ENCODE measurements around the gene MYOM1.

Gene MYOM1

DNA sequence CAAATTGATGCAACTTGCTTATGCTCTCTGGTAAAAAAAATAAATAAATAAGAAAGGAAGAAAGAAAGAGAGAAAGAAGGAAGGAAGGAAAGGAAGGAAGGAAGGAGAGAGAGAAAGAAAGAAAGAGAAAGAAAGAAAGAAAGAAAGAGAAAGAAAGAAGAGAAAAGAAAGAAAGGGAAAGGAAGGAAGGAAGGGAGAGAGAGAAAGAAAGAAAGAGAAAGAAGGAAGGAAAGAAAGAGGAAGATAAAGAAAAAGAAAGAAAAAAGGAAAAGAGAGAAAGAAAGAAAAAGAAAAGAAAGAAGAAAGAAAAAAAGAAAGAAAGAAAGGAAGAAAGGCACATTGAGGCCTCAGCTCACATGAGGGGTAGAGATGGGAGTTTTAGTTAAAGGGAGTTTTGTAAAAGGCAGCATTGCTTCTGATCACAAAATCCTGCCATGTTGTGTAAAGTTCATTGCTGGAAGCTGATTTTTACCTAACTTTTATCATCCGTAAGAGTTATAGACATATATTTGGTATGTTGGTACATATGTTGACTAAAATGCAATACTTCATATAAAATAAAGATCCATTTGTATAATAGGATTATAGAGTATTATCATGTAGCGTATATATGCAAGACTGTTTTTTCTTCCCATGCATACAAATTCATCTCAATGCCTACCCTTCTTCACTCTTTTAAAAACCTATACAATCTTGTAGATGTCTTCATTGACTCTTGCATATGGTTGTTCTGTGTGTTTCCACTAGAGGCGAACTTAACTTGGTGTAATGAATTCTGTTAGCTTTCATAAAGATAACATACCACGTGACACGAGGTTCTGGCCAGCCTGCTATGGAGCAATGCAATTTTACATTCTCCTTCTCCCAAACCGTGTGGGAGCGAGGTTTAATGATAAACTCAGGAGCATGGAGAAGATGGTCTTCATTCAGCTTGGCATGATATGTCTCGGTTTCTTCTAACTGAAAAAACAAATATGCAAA, 32.8 kb downstream of the MYOM1 start:
- no peak for DNase-seq (ENCODE audit: low read depth in 2 of 2)

DNA sequence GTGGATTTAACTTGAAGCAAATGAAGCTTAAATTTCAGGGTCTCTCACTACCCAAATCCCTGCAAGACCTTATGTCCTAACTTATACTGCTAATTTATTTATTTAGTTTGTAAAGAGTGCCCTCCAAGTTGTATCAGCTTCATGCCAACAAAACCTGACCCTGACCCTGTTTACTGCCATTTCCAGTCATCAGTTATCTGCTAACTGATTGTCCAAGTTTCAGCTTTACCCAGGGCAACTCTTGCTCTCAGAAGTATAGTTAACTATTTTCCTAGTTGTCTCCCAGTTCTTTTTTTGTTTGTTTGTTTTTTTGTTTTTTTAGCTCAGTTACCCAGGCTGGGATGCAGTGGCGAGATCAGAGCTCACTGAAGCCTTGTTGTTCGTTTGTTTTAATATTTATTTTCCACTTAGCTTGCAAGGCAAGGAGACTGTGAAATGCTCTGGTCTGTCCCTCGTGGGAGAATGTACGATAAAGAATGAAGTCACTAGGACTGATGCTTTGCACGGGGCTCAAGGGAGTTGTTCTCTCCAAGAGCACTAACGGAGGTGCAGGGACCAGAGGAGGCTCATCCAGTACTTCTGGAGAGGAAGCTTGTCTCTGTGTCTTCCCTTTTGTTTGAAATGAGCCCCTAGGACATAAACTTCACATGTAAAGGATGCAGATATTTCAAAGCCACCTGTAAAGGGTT, 35.3 kb downstream of the MYOM1 start:
- no peak for DNase-seq (ENCODE audit: low read depth in 2 of 2)

DNA sequence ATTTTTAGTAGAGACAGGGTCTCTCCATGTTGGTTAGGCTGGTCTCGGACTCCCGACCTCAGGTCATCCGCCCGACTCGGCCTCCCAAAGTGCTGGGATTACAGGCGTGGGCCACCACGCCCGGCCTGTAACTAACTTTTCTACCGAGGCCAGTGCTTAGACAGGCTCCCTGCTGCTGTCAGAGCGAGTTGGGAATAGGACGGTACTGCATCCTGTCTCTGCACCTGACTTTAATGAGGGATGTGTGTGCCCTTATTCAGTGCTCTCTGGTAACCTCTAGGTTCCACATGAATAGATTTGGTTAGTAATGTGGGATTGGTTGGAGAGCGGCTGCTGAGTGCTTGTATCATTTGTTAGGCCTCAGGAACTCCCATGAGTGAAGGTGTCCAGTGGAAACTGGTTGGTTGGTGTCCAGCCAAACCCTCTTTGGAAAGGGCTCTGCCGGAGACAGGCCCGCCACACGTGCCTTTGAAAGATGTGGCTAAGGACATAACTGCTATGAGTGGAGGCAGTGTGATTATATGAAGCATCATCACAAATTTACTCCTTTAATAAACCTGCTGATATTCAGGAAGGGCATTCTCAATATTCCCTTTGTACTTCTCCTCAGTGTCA, 36.6 kb downstream of the MYOM1 start:
- no peak for DNase-seq (ENCODE audit: low read depth in 2 of 2)

DNA sequence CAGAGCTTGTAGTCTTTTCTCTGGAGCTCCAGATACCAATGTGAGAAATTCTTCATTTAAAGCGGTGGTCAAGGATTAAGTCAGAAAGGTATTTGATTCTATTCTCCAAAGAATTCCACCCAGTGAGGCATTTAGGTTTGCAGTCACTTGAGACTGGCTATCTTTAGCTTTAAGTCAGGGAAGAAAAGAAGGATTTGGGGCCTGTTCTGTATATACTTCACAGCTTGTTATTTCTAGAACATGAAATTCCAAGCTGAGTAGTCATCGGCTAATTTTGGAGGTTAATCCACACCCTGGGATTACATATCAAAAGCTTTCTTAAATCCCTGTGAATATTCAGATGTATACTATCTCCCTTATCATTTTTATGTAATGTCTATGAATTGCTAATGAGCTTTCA, 39.4 kb downstream of the MYOM1 start:
- DNase-seq (ENCODE audit: low read depth in 2 of 2), result no peak

DNA sequence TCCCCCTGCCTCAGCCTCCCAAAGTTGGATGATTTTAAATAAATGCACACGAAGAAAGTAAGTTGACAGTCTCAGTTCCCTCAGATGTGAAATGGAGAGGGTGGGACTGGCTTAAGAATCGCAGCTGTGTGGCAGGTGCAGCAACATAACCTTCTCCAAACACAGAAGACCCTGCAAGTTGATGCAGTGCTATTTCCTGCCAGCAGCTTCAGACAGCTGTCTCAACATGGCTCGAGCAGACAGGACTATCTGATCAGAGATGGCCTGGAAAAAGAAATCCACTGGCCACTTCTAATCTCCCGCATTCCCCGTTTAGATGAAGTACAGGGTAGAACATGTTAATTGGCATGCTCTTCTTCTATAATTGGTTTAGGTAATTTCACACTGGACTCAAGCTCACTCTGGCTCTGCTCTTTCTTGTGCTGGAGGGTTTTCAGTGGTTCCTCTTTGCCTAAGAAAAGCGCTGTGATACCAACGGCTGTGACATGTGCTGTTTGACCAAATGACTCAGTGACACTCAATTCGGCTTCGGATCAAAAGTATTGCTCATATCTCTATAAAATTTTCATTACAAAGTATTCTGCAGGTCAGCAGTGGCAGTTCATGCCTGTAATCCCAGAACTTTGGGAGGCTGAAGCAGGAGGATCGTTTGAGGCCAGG, 40.2 kb downstream of the MYOM1 start:
- DNase-seq (ENCODE audit: low read depth in 2 of 2), result no peak

DNA sequence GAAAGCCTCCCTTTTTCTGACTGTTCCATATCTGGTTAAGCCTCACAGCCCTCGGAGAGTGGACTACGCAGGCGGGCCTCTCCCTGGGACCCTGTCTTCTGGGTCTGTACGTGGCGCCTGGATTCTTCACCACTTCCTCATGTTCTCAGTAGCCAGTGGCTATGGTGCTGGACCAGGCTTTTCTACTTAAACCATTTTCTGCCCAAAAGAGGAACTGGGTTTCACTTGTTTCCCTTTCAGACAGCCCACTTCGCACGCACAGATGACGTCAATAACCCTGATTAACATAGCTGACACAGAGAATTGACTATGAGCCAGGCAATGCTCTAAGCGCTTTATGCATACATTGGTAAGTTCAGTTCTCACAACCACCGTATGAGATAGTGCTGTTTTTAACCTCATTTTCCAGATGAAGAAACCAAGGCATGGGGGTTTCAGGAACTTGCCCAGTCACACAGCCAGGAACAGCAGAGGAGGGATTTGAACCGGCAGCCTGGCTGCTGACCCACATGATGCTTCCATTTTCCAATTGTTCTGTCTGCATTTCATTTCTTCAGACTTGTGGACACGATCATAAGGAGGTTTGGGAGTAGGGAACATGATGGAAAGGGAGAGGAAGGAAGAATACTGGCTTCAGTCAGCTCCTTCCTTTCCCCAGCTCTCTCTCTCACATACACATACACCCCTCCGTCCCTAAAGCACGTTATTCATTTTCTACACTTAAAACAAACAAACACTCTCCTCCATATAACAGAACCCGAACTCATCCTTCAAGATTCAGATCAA, 41.7 kb downstream of the MYOM1 start:
- DNase-seq (ENCODE audit: low read depth in 2 of 2), result no peak

DNA sequence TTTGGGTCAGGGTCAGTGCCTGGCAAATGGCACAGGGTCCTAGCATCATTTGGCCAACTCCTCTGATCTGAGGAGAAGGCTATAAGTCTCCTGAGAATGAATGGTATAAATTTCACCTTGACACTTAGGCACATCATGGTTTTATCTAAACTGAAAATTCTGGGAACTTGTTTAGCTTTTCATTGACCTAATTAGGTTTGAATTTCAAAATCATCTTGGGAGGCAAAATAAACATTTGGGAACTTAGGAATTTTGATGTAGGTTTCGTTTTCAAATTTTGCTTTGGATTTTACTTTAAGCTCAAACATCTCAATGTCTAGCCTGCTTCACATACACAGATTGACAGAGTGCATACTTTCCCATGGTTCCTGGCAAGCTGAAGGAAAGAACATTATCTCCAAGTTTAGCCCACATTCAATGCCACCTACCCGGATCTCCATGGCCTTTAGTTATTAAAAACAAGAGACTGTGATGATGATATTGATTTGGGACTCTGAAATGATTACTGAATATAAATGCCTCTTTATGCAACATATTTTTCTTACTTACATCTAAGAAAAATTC, 44.5 kb downstream of the MYOM1 start:
- DNase-seq (ENCODE audit: low read depth in 2 of 2), result no peak

DNA sequence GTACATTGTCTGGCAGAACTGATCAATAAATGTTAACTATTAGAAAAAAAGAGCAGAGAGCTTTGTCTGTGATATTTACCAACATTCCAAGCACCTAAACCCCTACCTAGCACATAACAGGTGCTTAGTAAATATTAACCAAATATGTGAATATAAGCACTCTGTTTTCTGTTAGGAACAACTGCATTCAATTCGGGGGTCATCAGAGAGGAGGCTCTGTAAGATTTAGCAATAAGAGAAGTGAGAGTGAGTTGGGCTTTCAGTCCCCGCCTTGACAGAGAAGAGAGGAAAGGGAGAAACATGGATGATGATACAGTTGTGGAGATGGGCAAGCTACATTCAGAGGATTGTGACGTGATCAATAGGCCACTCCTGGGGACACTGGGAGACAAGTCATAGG, 47.7 kb downstream of the MYOM1 start:
- no peak for DNase-seq (ENCODE audit: low read depth in 2 of 2)

DNA sequence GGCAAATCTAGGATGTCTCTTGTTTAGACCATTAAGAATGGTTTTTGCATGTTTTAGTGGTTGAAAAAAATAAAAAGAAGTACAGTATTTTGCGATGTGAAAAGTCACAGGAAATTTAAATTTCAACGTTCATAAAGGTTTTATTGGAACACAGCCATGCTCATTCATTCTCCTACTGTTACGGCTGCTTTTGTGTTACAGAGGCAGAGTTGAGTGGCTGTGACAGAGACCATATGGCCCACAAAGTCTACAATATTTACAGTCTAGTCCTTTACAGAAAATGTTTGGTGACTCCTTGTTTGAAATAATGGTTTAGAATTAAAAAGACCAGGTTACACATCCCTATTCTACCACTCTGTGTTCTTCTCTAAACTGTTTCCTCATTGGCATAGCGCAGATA, 48.1 kb downstream of the MYOM1 start:
- DNase-seq (ENCODE audit: low read depth in 2 of 2), result no peak

DNA sequence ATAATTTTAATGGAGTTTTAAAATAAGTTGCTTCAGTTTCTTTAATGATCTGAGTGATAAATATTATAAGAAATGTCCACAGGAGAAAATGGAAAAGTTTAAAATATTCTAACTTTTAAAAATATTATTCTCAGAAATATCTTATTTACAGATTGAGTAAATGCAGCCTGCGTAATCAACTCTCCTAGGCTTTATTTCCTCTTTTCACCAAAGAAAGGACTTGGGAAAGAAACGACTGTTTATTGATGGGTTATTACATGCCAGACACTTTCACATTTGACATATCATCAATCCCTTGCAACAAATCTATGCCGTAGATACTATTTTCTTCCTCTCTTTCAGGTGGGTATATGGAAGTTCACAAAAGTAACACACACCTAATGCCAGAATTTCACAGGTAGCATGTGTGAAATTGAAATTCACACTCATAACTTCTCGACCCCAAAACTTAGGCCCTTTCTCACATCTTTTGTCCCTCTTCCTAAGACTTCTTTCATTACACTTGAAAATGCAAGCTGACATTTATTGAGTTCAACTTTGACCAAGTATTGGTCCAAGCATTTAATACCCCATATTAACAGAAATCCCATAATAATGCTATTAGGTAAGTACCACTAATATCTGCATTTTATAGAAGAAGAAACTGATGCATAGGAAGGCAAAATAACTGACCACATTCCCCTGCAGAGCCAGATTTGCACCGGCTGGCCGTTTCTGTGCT, 49.2 kb downstream of the MYOM1 start:
- DNase-seq (ENCODE audit: low read depth in 2 of 2), result no peak

DNA sequence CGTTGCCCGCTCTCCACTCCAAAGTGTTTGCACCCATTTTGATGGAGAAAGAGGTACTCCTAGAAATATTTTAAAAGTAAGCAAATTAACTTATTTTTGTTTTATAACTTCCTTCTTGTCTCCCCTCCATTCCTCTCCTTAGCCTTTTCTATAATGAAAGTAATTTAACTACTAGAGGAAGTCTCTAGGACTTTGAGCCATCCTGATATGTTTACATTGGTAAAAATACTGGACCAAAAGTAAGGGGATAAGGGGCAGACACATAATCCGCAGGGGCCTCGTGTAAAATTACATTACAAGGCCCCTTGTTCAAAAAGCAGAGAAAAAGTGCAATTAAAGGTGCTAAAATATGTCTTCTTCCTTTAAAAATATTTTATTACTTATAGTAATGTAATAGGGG, 55.4 kb downstream of the MYOM1 start:
- DNase-seq (ENCODE audit: low read depth in 2 of 2), result no peak

DNA sequence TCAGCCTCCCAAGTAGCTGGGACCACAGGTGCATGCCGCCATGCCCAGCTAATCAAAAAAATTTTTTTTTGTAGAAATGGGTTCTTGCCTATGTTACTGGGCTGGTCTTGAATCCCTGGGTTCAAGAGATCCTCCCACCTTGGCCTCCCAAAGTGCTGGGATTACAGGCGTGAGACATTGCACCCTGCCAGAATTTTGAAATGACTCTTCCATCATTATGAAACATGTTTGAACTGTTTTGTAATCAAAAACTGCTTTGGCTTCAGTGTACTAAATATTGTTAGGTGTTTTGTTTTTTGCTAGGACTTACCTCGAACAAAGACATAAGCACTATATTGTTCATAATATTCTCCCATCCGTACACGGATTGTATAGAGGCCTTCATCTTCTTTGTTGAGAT, 55.8 kb downstream of the MYOM1 start:
- DNase-seq (ENCODE audit: low read depth in 2 of 2), result no peak

DNA sequence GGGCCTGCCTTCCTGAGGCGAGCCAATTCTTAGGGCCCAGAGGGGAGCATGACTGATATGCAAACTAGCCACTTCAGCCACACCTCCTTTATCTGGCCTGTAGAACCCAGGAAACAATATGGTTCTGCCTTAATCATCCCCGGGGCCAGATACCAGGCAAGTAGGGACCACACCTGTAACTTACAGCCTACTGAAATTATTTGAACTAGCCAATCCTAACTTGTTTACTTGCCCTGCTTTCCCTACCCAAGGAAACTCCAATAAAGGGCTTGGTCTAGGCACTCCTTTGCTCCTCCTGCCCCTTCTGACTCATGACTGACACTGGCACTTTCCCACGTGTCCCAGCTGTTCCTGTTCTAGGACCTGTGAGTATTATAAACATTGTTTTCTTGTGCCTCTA, 57.6 kb downstream of the MYOM1 start:
- DNase-seq (ENCODE audit: low read depth in 2 of 2), result no peak

DNA sequence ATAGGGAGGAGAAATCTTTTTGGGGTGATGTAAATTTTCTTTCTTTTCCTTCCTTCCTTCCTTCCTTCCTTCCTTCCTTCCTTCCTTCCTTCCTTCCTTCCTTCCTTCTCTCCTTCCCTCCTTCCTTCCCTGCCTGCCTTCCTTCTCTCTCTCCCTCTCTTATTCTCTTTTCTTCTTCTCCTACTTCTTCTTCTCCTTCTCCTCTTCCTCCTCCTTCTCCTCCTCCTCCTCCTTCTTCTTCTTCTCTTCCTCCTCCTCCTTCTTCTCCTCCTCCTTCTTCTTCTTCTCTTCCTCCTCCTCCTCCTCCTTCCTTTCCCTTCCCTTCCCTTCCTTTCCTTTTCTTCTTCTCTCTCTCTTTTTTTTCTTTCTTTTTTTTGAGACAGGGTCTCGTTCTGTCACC, 59.9 kb downstream of the MYOM1 start:
- DNase-seq (ENCODE audit: low read depth in 2 of 2), result no peak

DNA sequence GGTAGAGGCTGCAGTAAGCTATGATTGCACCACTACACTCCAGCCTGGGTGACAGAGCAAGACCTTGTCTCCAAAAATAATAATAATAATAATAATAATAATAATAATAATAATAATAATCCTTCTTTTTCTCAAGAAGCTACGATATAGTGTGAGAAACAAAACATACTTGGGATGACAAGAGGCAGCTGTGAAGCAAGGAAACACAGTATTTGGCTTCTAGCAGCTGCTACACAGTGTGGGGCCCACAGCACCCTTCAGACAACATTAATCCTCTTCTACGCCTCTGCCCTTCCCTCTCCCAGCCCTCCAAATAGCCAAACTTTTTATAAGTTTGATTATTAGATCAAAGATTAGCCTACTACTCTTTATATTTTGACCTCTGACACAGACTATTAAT, 62.2 kb downstream of the MYOM1 start:
- DNase-seq (ENCODE audit: low read depth in 2 of 2), result no peak

DNA sequence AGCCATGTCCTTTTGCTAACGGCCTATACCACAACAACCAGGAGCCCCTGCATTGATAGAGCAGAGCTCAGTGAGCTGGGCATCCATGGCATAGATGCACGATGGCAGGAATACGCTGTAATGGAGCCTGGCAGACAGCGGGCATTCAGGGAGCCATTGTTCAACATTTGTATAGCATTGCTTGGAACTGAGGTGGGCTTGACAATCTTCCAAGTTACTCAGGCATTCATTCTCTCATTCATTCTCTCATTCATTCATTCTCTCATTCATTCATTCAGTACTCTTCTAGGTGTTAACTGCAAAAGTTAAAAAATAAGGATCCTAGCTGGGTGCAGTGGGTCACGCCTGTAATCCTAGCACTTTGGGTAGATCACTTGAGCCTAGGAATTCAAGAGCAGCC, 62.7 kb downstream of the MYOM1 start:
- no peak for DNase-seq (ENCODE audit: low read depth in 2 of 2)

DNA sequence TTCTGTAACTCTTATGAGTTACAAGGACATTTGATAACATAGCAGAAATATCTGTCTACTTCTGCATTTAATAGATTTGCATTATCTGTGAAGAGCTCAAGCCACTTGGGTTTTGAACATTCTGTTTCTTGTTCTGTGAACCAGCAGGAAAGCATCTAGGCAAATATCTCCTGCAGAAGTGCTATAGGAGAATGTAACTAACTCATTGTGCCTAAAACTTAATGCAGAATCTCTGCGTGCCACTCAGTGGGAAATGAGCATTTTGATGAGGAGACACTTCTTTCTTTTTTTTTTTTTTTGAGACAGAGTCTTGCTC, 63.5 kb downstream of the MYOM1 start:
- no peak for DNase-seq (ENCODE audit: low read depth in 2 of 2)

DNA sequence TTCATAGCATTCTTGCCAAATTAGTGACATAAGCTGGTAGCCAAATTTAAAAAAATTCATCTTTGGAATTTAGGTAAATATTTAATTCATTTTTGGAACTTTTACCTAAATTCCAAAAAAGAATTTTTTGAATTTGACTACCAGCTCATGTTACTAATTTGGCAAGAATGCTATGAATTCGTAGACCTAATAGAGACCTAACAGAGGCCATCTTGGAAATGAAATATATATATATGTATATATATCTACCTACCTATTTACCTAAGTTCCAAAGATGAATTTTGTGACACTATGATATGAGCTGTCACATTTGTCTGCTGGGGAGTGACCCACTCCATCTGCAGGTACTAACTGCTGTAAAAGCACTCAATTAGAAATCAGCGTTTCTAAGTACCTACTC, 65.6 kb downstream of the MYOM1 start:
- no peak for DNase-seq (ENCODE audit: low read depth in 2 of 2)

DNA sequence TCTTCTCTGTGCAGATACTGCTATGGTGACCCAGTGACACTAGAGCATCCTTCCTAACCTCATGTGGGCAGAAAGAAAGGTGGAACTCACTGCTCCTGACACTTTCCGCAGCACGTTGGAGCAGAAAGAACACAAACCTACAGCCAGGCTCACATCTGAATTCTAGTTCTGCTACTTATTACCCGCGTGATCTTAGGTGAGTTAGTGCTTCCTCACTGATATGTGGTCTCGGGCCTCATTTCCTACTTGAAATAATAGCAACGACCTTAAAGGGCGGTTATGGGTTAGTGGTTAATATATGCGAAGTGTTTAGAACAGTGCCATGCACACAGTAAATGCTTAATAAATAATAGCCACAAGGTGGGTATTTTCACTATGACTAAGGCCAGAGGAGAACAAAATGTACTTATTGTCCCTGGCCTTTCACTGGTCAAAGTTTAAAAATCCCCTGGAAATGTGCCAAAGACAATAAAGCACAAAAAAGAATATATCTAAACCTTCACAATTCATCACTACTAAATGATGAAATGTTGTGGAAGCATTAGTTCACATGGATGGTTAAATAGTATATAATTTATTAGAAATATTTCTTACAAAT, 66.6 kb downstream of the MYOM1 start:
- DNase-seq (ENCODE audit: low read depth in 2 of 2), result no peak

DNA sequence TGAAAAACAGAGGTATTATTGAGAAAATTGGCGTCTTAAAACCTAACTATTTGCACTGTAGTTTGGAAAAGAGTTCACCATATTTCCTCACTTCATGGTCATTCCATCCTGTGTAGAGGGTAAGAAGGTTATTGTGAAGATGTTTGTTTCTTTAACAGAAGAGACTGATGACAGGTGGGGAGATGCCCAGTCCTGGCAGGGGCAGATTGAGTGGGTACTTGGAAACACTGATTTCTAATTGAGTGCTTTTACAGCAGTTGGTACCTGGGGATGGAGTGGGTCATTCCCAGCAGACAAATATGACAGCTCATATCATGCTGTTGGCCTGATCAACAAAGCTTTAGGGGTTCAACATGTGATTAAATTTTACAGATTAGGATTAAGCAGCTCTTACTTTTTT, 67.5 kb downstream of the MYOM1 start:
- DNase-seq (ENCODE audit: low read depth in 2 of 2), result no peak
